HepG2 (cell line): ENCODE data around the gene CREBRF. TPM values are rescaled to one million over a fixed set of nuclear protein-coding genes. Genes with fewer than 3 reads are reported as not detected.

Source experiments
- ARID4A ChIP-seq: sonication (generic); formaldehyde crosslinking; IDR thresholded peaks from 2 replicates; pipeline ENCODE4 v1.5.0; 2020; ENCODE audit warnings: mild to moderate bottlenecking, missing genetic modification reagents, borderline replicate concordance
- ESRRA ChIP-seq: sonication (generic); formaldehyde crosslinking; IDR thresholded peaks from 2 replicates; pipeline ENCODE4 v1.5.1; 2020; ENCODE audit warnings: mild to moderate bottlenecking, low read depth, missing genetic modification reagents
- MED13 ChIP-seq: sonication (generic); formaldehyde crosslinking; IDR thresholded peaks from 2 replicates; pipeline ENCODE4 v1.5.0; 2020; ENCODE audit warnings: missing genetic modification reagents
- NR2F6 ChIP-seq, 2 experiments: IDR thresholded peaks; 2 replicates each; pipeline ENCODE4 v1.6.1; 2016; ENCODE audit warnings: antibody characterized with exemption in 1 of 2, mild to moderate bottlenecking in 1 of 2
- RAD21 ChIP-seq: fragments of 450-650 bp; formaldehyde crosslinking; IDR thresholded peaks from 2 replicates; pipeline ENCODE4 v1.5.0; 2020; ENCODE audit warnings: mild to moderate bottlenecking
- SKIL ChIP-seq: sonication (generic); formaldehyde crosslinking; IDR thresholded peaks from 2 replicates; pipeline ENCODE4 v1.8.0; 2022; ENCODE audit warnings: missing genetic modification reagents, mild to moderate bottlenecking, moderate library complexity, borderline replicate concordance
- TCF12 ChIP-seq, 2 experiments: fragments of 450-650 bp in 1 of 2; sonication (generic) in 1 of 2; formaldehyde crosslinking in 1 of 2; IDR thresholded peaks; 2 replicates each; pipeline versions ENCODE4 v1.6.1 to v1.8.0; 2017 to 2022; ENCODE audit warnings: antibody characterized with exemption in 1 of 2, mild to moderate bottlenecking in 1 of 2, missing genetic modification reagents in 1 of 2, moderate library complexity in 1 of 2
- ZHX1 ChIP-seq: sonication (generic); formaldehyde crosslinking; IDR thresholded peaks from 2 replicates; pipeline ENCODE4 v1.8.1; 2022; ENCODE audit warnings: low read depth, mild to moderate bottlenecking, missing genetic modification reagents
- ZNF30 ChIP-seq: sonication (generic); formaldehyde crosslinking; IDR thresholded peaks from 2 replicates; pipeline ENCODE4 v1.5.0; 2020; ENCODE audit warnings: mild to moderate bottlenecking, missing genetic modification reagents
- ZNF597 ChIP-seq: sonication (generic); formaldehyde crosslinking; IDR thresholded peaks from 2 replicates; pipeline ENCODE4 v1.5.0; 2020; ENCODE audit warnings: missing genetic modification reagents
- polyA plus RNA-seq, 8 experiments: library from polyadenylated mRNA; depleted of rRNA in 3 of 8; stranded (reverse) in 7 of 8; unstranded in 1 of 8; fragments of >200 nt; fragmentation: Illumina TruSeq in 4 of 8; extraction: Trizol in 4 of 8; gene quantifications; 2 replicates each; pipeline versions ENCODE4 v1.2.1 to v1.2.3, GENCODE V29; 2011 to 2016; ENCODE audit warnings: low read depth in 4 of 8, missing spikeins in 1 of 8, mixed read lengths in 1 of 8; ENCODE audit not compliant: insufficient read depth in 1 of 8
- total RNA-seq, 5 experiments: library from RNA; depleted of rRNA; stranded (reverse); fragments of >200 nt; fragmentation: Illumina TruSeq; extraction: Trizol; gene quantifications; 2 replicates each; pipeline ENCODE4 v1.2.3, GENCODE V29; 2016; ENCODE audit warnings: low read depth in 1 of 5
- TF ChIP-seq, protein P1 (sequence below): sonication (generic); formaldehyde crosslinking; IDR thresholded peaks from 2 replicates; pipeline ENCODE4 v1.4.0; 2020; ENCODE audit warnings: mild to moderate bottlenecking, missing genetic modification reagents, borderline replicate concordance

Gene CREBRF
- total and polyA plus RNA-seq, 2 of the 13 experiments (the other 11 are each of a cell fraction or from before 2014, with no cell fraction given) = 4.5 to 10.2 TPM

DNA sequence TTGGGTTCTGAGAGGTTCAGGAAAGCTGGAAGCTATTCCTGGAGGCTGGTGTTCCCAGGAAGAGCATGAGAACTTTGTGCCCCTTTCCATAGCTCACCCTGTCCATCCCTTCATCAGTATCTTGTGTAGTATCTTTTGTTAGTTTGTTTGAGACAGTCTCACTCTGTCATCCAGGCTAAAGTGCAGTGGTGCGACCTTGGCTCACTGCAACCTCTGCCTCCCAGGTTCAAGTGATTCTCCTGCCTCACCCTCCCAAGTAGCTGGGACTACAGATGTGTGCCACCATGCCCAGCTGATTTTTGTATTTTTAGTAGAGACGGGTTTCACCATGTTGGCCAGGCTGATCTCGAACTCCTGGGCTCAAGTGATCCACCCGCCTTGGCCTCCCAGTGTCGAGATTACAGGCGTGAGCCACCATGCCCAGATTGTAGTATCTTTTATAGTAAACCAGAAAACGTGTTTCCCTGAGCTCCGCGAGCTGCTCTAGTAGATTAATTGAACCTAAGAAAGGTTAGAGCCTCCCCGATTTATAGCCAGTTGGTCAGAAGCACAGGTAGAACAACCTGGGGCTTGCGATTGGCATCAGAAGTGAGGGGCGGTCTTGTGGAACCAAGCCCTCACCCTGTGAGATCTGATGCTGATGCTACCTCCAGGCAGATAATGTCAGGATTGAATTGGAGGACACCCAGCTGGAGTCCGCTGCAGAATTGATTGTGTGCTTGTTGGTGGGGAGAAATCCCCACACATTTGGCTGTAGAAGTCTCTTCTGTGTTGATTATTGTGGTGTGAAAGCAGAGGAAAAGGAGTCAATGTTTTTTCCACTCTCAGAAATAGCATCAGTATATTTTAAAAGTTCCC lies 40.3 kb upstream of the CREBRF start (continued):
- TF ChIP-seq NR2F6 (IDR thresholded peaks at IDR 0.05) = no peak
- 0 out of 2 replicates have a peak, but pooled peaks have one; percentile 19 for TF ChIP-seq NR2F6 (CRISPR knock-in tag; IDR thresholded peaks at IDR 0.05)
- no peak for TF ChIP-seq ZNF597 (CRISPR knock-in tag)
- TF ChIP-seq ARID4A = peak; percentile 47; the same call in 1 of the 2 replicates
- no peak for TF ChIP-seq ZHX1 (CRISPR knock-in tag)
- no peak for TF ChIP-seq TCF12 (IDR thresholded peaks at IDR 0.05)
- TF ChIP-seq TCF12 (CRISPR knock-in tag; IDR thresholded peaks at IDR 0.05) = no peak
- TF ChIP-seq, protein P1, sequence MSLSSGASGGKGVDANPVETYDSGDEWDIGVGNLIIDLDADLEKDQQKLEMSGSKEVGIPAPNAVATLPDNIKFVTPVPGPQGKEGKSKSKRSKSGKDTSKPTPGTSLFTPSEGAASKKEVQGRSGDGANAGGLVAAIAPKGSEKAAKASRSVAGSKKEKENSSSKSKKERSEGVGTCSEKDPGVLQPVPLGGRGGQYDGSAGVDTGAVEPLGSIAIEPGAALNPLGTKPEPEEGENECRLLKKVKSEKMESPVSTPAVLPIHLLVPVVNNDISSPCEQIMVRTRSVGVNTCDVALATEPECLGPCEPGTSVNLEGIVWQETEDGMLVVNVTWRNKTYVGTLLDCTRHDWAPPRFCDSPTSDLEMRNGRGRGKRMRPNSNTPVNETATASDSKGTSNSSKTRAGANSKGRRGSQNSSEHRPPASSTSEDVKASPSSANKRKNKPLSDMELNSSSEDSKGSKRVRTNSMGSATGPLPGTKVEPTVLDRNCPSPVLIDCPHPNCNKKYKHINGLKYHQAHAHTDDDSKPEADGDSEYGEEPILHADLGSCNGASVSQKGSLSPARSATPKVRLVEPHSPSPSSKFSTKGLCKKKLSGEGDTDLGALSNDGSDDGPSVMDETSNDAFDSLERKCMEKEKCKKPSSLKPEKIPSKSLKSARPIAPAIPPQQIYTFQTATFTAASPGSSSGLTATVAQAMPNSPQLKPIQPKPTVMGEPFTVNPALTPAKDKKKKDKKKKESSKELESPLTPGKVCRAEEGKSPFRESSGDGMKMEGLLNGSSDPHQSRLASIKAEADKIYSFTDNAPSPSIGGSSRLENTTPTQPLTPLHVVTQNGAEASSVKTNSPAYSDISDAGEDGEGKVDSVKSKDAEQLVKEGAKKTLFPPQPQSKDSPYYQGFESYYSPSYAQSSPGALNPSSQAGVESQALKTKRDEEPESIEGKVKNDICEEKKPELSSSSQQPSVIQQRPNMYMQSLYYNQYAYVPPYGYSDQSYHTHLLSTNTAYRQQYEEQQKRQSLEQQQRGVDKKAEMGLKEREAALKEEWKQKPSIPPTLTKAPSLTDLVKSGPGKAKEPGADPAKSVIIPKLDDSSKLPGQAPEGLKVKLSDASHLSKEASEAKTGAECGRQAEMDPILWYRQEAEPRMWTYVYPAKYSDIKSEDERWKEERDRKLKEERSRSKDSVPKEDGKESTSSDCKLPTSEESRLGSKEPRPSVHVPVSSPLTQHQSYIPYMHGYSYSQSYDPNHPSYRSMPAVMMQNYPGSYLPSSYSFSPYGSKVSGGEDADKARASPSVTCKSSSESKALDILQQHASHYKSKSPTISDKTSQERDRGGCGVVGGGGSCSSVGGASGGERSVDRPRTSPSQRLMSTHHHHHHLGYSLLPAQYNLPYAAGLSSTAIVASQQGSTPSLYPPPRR (CRISPR knock-in tag) = no peak
- no peak for TF ChIP-seq ZNF30 (CRISPR knock-in tag)
- no peak for TF ChIP-seq MED13
- TF ChIP-seq SKIL (CRISPR knock-in tag) = no peak
- TF ChIP-seq ESRRA (CRISPR knock-in tag) = no peak
- no peak for TF ChIP-seq RAD21 (CRISPR knock-in tag)
